Stimulated activated naive CD8-positive, alpha-beta T cell treated with anti-CD3 and anti-CD28 coated beads, Interleukin-15, amount 100 ng/mL, for 72 hours (primary cell): Measurements from ENCODE around the gene TIAM1.

Experiments used
- ATAC-seq: fragments of 150-1000 bp; cut with Tn5 transposase; 2 replicates; pipeline ENCODE4 v1.10.0; 2021; ENCODE audit warnings: mild to moderate bottlenecking, moderate library complexity
- DNase-seq, 2 donors: peaks; one replicate each; pipeline ENCODE4 v3.0.0; 2021 to 2022
- H3K27ac Mint-ChIP-seq, 2 donors: one replicate each; pipeline ENCODE4 v1.8.0; 2022; ENCODE audit warnings: mild to moderate bottlenecking in 2 of 2, mixed read lengths in 2 of 2, moderate library complexity in 2 of 2
- H3K27me3 Mint-ChIP-seq: one replicate; pipeline ENCODE4 v1.8.0; 2022; ENCODE audit warnings: mixed read lengths
- H3K4me1 Mint-ChIP-seq: one replicate; pipeline ENCODE4 v1.8.0; 2022; ENCODE audit warnings: mild to moderate bottlenecking, mixed read lengths
- H3K4me3 Mint-ChIP-seq, 2 donors: one replicate each; pipeline ENCODE4 v1.8.0; 2022; ENCODE audit warnings: mild to moderate bottlenecking in 2 of 2, mixed read lengths in 2 of 2, moderate library complexity in 1 of 2
- H3K9me3 Mint-ChIP-seq, 2 donors: one replicate each; pipeline ENCODE4 v1.8.0; 2022; ENCODE audit warnings: mixed read lengths in 2 of 2

TIAM1 gene

DNA sequence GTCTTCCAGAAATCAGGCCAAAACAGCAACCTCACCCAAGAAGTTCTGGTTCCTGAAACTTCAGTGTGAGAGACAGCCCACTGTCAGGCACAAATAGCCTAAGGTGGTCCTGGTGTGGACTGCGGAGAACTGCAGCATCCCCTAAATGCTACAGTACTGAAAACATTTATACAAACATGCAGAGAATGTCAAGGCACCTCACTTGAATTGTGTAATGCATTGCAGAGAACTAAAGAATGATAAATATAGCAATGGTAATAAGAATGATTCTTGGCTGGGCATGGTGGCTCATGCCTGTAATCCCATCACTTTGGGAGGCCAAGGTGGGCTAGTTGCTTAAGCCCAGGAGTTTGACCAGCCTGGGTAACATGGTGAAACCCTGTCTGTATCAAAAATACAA, 138.6 kb downstream of the TIAM1 start:
- Mint-ChIP-seq H3K4me3 (no peak overlapping the region), H3K9me3 (no peaks in the 10 kb centered on the region), H3K27ac (no peak overlapping the region), H3K4me1 (peaks cover 4% of the 10 kb centered on the region), H3K27me3 (no peaks in the 10 kb centered on the region)
- ATAC-seq (no peak), DNase-seq (no peak)

DNA sequence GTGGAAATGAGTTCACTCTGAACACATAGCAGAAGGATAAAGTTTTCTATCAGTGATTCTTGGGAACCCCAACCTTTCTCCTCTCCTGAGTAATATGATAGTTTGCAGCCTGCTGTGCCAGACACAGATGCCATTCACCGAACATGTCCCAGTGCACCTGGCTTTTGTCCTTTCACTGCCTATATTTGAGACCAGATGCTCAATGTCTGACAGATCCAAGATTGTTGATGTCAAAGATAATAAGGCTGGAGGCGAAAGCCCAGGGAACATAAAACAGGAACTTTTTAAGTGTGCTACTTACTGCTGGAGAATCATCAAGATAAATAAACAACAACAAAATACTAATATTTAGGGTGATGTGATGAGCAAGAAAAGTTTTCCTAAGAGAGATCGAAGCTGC, 139.3 kb downstream of the TIAM1 start:
- no peaks in the 10 kb centered on the region for H3K27me3 Mint-ChIP-seq
- DNase-seq (no peak), ATAC-seq (no peak)
- no peaks in the 10 kb centered on the region for H3K4me1 Mint-ChIP-seq
- no peak overlapping the region for H3K27ac Mint-ChIP-seq
- H3K4me3 Mint-ChIP-seq = no peak overlapping the region
- no peaks in the 10 kb centered on the region for H3K9me3 Mint-ChIP-seq

DNA sequence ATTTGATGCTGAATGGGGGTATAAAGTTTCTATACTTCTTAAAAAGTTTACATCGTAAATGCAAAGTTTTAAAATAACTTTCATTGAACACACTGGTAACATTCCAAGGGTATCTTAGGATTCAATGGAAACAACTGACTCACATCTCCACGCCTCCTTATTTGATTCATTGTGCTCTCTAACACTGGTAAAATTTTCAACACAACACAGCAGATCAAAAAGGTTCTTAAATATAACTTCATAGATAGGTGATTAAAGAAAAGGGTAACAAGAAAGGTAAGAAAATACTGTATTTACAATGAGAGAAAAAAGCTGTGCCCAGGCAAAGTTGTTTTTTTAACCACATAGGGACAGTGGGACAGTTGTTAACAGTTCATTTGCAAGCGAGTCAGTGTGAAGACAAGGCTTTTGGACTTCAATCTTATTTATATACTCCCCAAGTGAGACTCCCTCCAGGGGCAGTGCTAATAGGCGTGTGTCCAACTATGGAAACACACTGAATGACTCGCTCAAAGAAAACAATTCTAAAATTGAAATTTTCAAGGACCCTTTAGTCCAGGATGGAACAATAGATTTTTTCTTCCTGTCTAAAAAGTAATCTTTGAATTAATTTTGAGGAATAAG, 140.5 kb downstream of the TIAM1 start:
- Mint-ChIP-seq H3K27me3 (no peaks in the 10 kb centered on the region), H3K27ac (peak overlapping the region in 1 of 2 donors; percentile 27), H3K4me3 (no peak overlapping the region), H3K4me1 (no peaks in the 10 kb centered on the region), H3K9me3 (no peaks in the 10 kb centered on the region)
- no peak for DNase-seq
- no peak for ATAC-seq

DNA sequence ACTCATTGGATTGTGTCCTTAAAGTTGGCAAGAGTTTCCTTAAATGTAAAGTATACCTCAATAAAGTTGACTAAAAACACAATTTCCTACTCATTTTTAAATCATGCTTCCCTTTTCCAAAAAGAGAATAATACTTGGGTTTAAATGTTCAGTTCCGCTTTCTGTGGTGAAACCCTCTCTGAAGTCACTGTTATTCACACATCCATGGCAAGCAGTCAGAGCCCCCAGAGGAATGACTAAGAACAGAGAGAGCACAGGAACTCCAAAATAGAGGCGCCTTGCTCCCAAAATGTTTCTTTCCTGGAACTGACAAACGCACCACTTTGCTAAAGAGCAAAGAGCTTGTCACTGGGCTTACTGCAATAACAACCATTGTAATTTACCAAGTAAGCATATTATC, 142.5 kb downstream of the TIAM1 start:
- DNase-seq (no peak), ATAC-seq (no peak)
- Mint-ChIP-seq H3K27me3 (no peaks in the 10 kb centered on the region), H3K27ac (no peak overlapping the region), H3K4me3 (no peak overlapping the region), H3K9me3 (no peaks in the 10 kb centered on the region), H3K4me1 (peaks cover 7% of the 10 kb centered on the region)

DNA sequence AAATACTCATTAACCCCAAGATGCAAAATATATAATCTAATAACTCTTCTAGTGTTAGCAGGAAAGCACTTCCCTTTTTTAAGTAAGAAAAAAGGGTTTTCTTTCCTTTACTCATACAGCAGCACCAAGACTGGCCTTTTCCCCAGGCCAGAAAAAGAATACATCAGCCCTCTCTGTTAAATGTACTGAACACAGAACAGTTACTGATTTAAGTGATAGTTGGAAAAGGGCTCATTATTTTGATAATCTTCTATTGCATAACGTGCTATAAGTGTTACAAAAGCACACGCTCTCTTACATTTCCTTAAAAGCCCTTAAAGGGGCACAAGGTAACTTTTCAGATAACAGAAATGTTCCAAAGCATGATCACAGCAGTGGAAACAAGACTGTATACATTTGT, 142.9 kb downstream of the TIAM1 start:
- no peak for ATAC-seq
- no peak for DNase-seq
- no peak overlapping the region for H3K4me3 Mint-ChIP-seq
- H3K9me3 Mint-ChIP-seq = no peaks in the 10 kb centered on the region
- H3K4me1 Mint-ChIP-seq = peaks cover 8% of the 10 kb centered on the region
- H3K27ac Mint-ChIP-seq = no peak overlapping the region
- H3K27me3 Mint-ChIP-seq = no peaks in the 10 kb centered on the region

DNA sequence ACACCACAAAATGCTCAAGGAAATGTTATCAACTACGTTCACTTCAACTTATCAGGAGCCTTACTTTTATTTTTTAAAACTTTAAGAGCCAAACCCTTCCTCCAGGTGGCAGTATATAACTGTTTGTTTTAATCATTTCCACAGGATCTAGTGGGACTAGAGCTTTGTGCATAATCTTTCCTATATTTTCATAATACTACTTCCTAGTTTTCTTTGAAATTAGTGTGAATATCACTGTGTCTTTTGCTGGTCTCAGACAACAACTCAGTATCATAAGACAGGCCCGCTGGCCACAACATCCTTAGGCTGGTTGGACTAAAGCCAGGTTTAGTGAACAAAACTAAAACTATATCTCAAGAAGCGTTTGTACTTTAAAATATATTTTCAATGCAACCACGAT, 145.5 kb downstream of the TIAM1 start:
- Mint-ChIP-seq H3K4me1 (peaks cover 30% of the 10 kb centered on the region), H3K27me3 (no peaks in the 10 kb centered on the region), H3K4me3 (no peak overlapping the region), H3K27ac (no peak overlapping the region), H3K9me3 (no peaks in the 10 kb centered on the region)
- DNase-seq (no peak), ATAC-seq (peak; percentile 39)

DNA sequence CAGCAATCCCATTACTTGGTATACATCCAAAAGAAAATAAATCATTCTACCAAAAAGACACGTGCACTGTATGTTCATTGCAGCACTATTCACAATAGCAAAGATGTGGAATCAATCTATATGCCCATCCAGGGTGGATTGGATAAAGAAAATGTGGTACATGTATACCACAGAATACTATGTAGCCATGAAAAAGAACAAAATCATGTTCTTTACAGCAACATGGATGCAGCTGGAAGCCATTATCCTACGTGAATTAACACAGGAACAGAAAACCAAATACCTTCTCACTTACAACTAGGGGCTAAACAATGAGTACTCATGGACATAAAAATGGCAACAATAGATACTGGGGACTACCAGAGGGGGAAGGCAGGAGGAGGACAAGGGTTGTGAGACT, 147.3 kb downstream of the TIAM1 start:
- Mint-ChIP-seq H3K27me3 (no peaks in the 10 kb centered on the region), H3K9me3 (no peaks in the 10 kb centered on the region), H3K4me3 (no peak overlapping the region), H3K4me1 (peaks cover 34% of the 10 kb centered on the region), H3K27ac (no peak overlapping the region)
- no peak for DNase-seq
- no peak for ATAC-seq

DNA sequence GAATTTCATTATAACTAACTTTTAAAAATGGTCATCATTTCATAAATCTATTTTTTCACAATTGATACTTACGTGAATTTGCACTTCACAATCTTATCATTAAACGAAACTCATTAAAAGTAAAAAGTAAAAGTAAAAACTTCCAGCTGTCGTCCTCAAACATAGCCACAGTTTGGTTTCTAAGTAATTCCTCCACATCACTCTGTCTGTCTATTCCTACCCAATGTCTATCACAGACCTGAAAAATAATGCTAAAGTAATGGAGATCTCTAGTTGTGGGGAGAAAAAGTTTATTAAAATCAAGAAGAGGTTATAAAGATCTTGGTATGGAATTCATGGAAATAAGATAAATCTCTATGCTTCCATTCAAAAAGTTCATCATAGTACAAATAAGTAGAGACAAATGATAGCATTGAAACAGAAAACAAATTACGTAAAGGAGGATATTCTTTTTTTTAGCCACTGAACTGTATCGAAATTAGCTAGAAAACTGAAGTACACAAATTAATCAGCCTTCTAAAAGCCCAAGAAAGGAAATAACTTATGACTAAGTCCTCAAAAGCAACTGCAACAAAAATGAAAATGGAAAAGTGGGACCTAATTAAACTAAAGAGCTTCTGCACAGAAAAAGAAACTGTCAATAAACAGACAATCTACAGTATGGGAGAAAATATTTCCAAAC, 148.6 kb downstream of the TIAM1 start:
- DNase-seq = no peak
- Mint-ChIP-seq H3K27me3 (no peaks in the 10 kb centered on the region), H3K27ac (peak overlapping the region; percentile 16 to 83), H3K4me3 (peak overlapping the region; percentile 67 to 68), H3K9me3 (no peaks in the 10 kb centered on the region), H3K4me1 (peaks cover 35% of the 10 kb centered on the region)
- ATAC-seq = peak; percentile 79

DNA sequence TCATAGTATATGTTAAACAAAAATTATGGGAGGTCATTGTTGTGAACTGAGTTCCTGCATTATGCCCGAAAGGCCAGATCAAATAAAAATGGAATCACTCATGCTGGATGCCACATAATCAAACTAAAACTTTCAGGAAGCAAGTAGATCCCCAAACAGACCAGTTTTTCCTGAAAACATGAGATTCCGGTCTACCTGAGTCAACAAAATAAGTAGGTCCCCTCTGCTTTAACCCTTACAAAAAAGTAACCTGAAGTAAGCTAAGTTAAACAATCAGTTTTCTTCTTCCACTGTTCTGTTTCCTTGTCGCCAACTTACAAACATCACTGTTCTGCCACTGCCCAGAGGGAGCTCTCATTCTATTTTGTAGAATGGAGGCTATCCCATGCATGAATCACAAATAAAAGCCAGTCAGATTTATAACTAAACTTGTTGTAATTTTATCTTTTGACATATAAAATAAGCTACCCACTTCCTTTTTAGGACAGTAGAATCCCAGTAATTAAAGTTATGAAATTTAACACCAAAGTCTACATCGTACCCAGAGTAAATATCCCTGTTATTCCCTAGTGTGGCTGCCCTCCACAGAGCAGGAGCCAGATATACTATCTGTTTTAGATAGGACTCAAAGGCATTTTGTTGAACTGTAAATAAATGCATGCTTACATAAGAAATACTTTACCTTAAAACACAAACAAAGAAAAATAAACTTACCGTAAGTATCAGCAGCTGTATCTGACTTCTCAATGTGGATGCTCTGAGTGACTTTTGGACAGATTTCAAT, 149.4 kb downstream of the TIAM1 start:
- no peak for ATAC-seq
- peaks cover 42% of the 10 kb centered on the region for H3K4me1 Mint-ChIP-seq
- peak overlapping the region in 1 of 2 donors; percentile 68 for H3K4me3 Mint-ChIP-seq
- H3K9me3 Mint-ChIP-seq = no peaks in the 10 kb centered on the region
- H3K27me3 Mint-ChIP-seq = no peaks in the 10 kb centered on the region
- DNase-seq = no peak
- peak overlapping the region; percentile 16 to 83 for H3K27ac Mint-ChIP-seq

DNA sequence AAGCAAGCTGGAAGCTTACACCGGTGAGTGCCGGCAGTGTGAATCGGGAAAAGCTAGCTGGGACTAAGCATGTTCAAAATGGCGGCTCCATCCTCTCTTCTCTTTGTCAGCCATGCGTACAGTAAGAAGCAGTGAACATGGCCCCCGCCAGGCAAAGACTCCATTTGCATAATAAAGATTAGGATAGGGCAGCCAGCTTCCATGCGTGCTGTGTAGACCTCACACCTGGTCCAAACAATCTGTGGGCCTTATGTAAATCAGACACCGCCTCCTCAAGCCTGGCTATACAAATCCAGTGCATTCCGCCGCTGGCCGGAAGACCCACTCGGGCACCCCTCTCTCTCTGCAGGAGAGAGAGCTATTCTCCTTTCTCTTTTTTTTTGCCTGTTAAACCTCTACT, 150.3 kb downstream of the TIAM1 start:
- no peaks in the 10 kb centered on the region for H3K9me3 Mint-ChIP-seq
- peaks cover 49% of the 10 kb centered on the region for H3K4me1 Mint-ChIP-seq
- DNase-seq = no peak
- H3K27ac Mint-ChIP-seq = no peak overlapping the region
- no peak overlapping the region for H3K4me3 Mint-ChIP-seq
- no peaks in the 10 kb centered on the region for H3K27me3 Mint-ChIP-seq
- no peak for ATAC-seq

DNA sequence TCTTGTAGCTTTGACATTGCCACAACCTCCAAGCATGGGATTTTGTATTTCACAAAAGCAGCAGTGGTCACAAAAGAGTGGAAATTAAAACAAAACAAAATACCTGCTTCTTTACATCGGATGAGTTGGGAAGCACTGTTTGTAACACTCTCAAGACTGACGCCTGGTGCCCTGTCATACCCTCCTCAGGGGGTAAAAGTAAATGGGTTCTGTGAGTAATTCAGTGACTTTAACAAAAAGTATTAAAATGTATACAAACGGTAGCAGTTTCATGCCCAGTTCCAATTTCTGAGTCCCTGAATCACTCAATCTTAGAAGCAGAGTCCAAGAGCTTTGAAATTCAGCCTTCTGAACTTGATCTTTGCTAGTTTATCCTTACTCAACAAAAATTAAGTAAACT, 152.5 kb downstream of the TIAM1 start:
- Mint-ChIP-seq H3K27ac (no peak overlapping the region), H3K4me1 (peaks cover 59% of the 10 kb centered on the region), H3K27me3 (no peaks in the 10 kb centered on the region), H3K4me3 (no peak overlapping the region), H3K9me3 (no peaks in the 10 kb centered on the region)
- DNase-seq (no peak), ATAC-seq (peak; percentile 50)

DNA sequence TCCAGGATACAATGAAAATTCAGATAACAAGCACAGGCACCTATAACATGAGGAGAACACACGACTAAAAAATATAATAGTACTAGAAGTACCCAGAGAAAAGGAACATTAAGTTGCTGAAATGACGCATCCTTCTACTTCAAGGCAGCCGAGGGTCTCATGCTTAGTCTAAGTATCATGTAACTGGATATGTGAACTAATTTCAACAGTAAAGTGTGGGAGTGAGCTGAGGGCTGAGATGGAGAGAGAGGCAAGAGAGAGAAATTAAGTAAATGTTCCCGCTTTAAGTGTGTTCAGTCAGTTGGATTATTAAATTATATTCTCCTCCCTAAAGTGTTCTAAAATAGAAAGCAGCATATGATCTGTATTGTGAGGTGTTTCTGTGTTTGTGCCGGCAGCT, 153.5 kb downstream of the TIAM1 start:
- no peak for ATAC-seq
- no peaks in the 10 kb centered on the region for H3K27me3 Mint-ChIP-seq
- H3K4me1 Mint-ChIP-seq = peaks cover 62% of the 10 kb centered on the region
- DNase-seq = no peak
- H3K9me3 Mint-ChIP-seq = no peaks in the 10 kb centered on the region
- H3K4me3 Mint-ChIP-seq = no peak overlapping the region
- H3K27ac Mint-ChIP-seq = peak overlapping the region in 1 of 2 donors; percentile 4

DNA sequence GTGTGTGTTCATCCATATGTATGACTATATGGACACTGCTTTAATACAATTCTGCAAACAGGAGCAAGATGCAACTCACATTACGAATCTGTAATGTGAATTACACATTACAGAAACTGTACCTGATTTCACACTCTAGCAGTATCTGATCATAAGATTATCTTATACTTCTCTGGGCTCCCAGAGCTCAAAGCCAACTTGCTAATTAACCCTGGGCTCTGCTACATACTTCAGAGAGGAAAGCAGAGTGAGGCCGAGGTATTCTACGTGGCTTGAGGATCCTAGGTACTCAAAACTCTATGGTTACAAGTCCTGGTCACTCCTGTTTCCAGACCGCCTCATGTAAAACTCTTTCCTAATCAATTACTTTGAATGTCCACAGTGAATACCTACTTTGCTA, 156.6 kb downstream of the TIAM1 start:
- Mint-ChIP-seq H3K4me3 (peak overlapping the region; percentile 39), H3K4me1 (peaks cover 69% of the 10 kb centered on the region), H3K9me3 (no peaks in the 10 kb centered on the region), H3K27me3 (no peaks in the 10 kb centered on the region), H3K27ac (peak overlapping the region; percentile 71 to 89)
- DNase-seq (no peak), ATAC-seq (no peak)

DNA sequence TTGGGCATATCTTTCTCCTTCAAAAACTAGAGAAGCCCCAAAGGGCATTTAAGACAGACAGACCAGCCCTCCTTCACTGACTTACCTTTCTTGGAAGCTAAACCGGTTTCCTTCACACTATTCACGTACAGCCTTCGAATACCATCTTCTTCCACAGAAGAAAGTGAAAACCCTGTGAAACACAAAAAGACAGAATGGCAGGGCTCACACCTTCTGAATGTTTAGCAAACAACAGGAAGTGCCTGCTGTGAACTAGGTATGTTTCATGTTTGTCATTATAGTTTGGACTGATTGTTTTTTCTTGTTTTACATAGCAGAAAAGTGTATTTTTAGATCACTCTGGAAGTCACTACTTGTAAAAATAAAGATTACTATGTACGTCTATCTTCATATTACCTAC, 157.1 kb downstream of the TIAM1 start:
- Mint-ChIP-seq H3K4me3 (peak overlapping the region; percentile 39), H3K27me3 (no peaks in the 10 kb centered on the region), H3K9me3 (no peaks in the 10 kb centered on the region), H3K4me1 (peaks cover 74% of the 10 kb centered on the region), H3K27ac (peak overlapping the region; percentile 71 to 89)
- no peak for DNase-seq
- ATAC-seq = no peak

DNA sequence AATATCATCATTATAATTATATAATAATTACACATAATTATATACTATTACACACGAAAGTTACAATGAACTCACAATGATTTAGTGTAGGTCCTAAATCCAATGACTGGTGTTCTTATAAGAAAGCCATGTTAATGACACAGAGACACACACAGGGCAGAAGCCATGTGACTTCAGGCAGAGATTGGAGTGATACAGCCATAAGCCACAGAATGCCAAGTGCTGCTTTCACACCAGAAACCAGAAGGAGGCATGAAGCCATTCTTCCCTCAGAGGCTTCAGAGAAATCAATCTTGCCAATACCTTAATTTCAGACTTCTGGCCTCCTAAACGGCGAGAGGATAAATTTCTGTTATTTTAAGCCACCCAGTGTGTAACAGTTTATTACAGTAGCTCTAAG, 158.4 kb downstream of the TIAM1 start:
- Mint-ChIP-seq H3K4me3 (peak overlapping the region; percentile 57 to 63), H3K27me3 (no peaks in the 10 kb centered on the region), H3K9me3 (no peaks in the 10 kb centered on the region), H3K27ac (peak overlapping the region; percentile 42 to 80), H3K4me1 (peaks cover 87% of the 10 kb centered on the region)
- ATAC-seq (no peak), DNase-seq (no peak)

DNA sequence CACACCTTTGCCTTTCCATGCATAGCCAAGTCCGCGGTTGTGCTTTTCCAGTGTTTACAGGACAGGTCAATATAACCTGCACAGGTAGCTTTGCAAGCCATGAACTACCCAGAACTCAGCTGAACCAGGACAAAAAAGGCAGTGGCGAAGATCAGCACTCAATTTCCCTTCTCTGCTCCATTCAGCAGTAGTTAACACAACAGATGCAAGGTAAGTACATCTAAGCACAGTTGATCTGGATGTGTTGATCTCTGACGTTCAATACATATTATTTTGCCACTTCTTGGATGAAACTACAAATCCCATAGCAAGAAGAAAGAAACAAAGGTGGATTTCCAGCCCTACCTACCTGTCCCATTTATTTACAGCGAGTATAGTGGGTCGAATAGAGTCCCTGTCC, 159.2 kb downstream of the TIAM1 start:
- no peaks in the 10 kb centered on the region for H3K27me3 Mint-ChIP-seq
- peaks cover 83% of the 10 kb centered on the region for H3K4me1 Mint-ChIP-seq
- ATAC-seq (no peak), DNase-seq (no peak)
- H3K4me3 Mint-ChIP-seq = peak overlapping the region; percentile 44 to 66
- peak overlapping the region; percentile 94 to 96 for H3K27ac Mint-ChIP-seq
- no peaks in the 10 kb centered on the region for H3K9me3 Mint-ChIP-seq
